K562 (cell line): ENCODE data around the gene TSPAN12. TPM values are rescaled to one million over a fixed set of nuclear protein-coding genes. Genes with fewer than 3 reads are reported as not detected.
A peak's percentile ranks its signal among the peaks of the same experiment; 100 is the strongest.

Experiments used
- CBX2 ChIP-seq: fragments of 200-600 bp; sonication (generic); IDR thresholded peaks from one replicate; pipeline ENCODE4 v1.6.1; 2012; ENCODE audit warnings: mild to moderate bottlenecking, low read length, inconsistent platforms; ENCODE audit not compliant: insufficient read depth, poor library complexity, severe bottlenecking
- CTBP1 ChIP-seq: fragments of 450-650 bp; IDR thresholded peaks from 2 replicates; pipeline ENCODE4 v1.6.1; 2016; ENCODE audit warnings: borderline replicate concordance
- CUX1 ChIP-seq: fragments of 200-800 bp; sonication (Bioruptor generic); IDR thresholded peaks from 2 replicates; pipeline ENCODE4 v1.6.1; 2016; ENCODE audit warnings: missing genetic modification characterization, missing compliant biosample characterization
- GABPB2 ChIP-seq: fragments of 250-450 bp; sonication (Bioruptor Pico); conservative IDR thresholded peaks from 2 replicates; pipeline ENCODE4 v1.5.1; 2021; ENCODE audit warnings: mild to moderate bottlenecking
- GATAD2A ChIP-seq: fragments of 450-650 bp; IDR thresholded peaks from 2 replicates; pipeline ENCODE4 v1.6.1; 2017
- HLTF ChIP-seq: fragments of 450-650 bp; IDR thresholded peaks from 2 replicates; pipeline ENCODE4 v1.6.1; 2016
- MCM7 ChIP-seq, 2 experiments: fragments of 450-650 bp; IDR thresholded peaks; 2 replicates each; pipeline ENCODE4 v1.6.1; 2016 to 2018
- MTA3 ChIP-seq: fragments of 450-650 bp; formaldehyde crosslinking; IDR thresholded peaks from 2 replicates; pipeline ENCODE4 v1.6.1; 2017; ENCODE audit warnings: mild to moderate bottlenecking, borderline replicate concordance
- NCOA2 ChIP-seq, 2 experiments: fragments of 450-650 bp; IDR thresholded peaks; 2 replicates each; pipeline ENCODE4 v1.6.1; 2018; ENCODE audit warnings: mild to moderate bottlenecking in 2 of 2, moderate library complexity in 1 of 2; ENCODE audit not compliant: partially characterized antibody in 2 of 2
- PHF20 ChIP-seq: fragments of 450-650 bp; IDR thresholded peaks from 2 replicates; pipeline ENCODE4 v1.6.1; 2018; ENCODE audit not compliant: partially characterized antibody
- POLR3G ChIP-seq: IDR thresholded peaks from 2 replicates; pipeline ENCODE4 v1.6.1; 2011; ENCODE audit not compliant: insufficient read length, insufficient replicate concordance; ENCODE audit errors: extremely low read depth
- RBBP5 ChIP-seq: fragments of 200-600 bp; sonication (generic); IDR thresholded peaks from 2 replicates; pipeline ENCODE4 v1.6.1; 2012; ENCODE audit warnings: borderline replicate concordance, mild to moderate bottlenecking, low read length, control low read depth, inconsistent platforms; ENCODE audit not compliant: insufficient read depth, poor library complexity, severe bottlenecking
- SPI1 ChIP-seq: IDR thresholded peaks from 2 replicates; pipeline ENCODE4 v1.6.1; 2011; ENCODE audit warnings: low read depth, low read length, control low read depth, borderline replicate concordance
- U2AF1 ChIP-seq: fragments of 200-400 bp; formaldehyde crosslinking; optimal IDR thresholded peaks from 2 replicates; pipeline ENCODE3; 2017; ENCODE audit warnings: mild to moderate bottlenecking, low read depth, low read length, moderate library complexity
- ZBED1 ChIP-seq: IDR thresholded peaks from 2 replicates; pipeline ENCODE4 v1.6.1; 2014
- ZNF431 ChIP-seq: sonication (generic); formaldehyde crosslinking; IDR thresholded peaks from 2 replicates; pipeline ENCODE4 v1.8.0; 2022; ENCODE audit warnings: mild to moderate bottlenecking, missing genetic modification reagents
- ZNF830 ChIP-seq: fragments of 250-450 bp; sonication (Bioruptor Pico); IDR thresholded peaks from 2 replicates; pipeline ENCODE4 v1.5.0; 2021; ENCODE audit warnings: mild to moderate bottlenecking
- polyA plus RNA-seq, 8 experiments: library from polyadenylated mRNA; depleted of rRNA in 4 of 8; stranded (reverse) in 5 of 8; unstranded in 3 of 8; fragments of >200 nt; fragmentation: Nextera tagmentation in 2 of 8; fragmentation: Illumina TruSeq in 1 of 8; extraction: Ambion mirVana in 2 of 8; extraction: Trizol in 1 of 8; gene quantifications; 2 replicates each; pipeline versions ENCODE4 v1.2.1 to v1.2.3, GENCODE V29; 2011 to 2014; ENCODE audit warnings: inconsistent platforms in 1 of 8, missing spikeins in 1 of 8
- total RNA-seq, 7 experiments: library from RNA; depleted of rRNA in 6 of 7; stranded (reverse); fragments of >200 nt in 6 of 7; fragmentation: Illumina TruSeq in 2 of 7; extraction: Trizol in 2 of 7; gene quantifications; 2 replicates each; pipeline versions ENCODE4 v1.2.1 to v1.2.3, GENCODE V29; 2011 to 2021; ENCODE audit warnings: low replicate concordance in 1 of 7
- TF ChIP-seq, protein P1 (sequence below): fragments of 450-650 bp; IDR thresholded peaks from 2 replicates; pipeline ENCODE4 v1.6.1; 2018; ENCODE audit not compliant: partially characterized antibody

TSPAN12 gene
- total and polyA plus RNA-seq, 9 of the 15 experiments (the other 6 are each of a cell fraction or from before 2014, with no cell fraction given): 0.13 to 1.7 (median 0.35) TPM; not detected in 1

DNA sequence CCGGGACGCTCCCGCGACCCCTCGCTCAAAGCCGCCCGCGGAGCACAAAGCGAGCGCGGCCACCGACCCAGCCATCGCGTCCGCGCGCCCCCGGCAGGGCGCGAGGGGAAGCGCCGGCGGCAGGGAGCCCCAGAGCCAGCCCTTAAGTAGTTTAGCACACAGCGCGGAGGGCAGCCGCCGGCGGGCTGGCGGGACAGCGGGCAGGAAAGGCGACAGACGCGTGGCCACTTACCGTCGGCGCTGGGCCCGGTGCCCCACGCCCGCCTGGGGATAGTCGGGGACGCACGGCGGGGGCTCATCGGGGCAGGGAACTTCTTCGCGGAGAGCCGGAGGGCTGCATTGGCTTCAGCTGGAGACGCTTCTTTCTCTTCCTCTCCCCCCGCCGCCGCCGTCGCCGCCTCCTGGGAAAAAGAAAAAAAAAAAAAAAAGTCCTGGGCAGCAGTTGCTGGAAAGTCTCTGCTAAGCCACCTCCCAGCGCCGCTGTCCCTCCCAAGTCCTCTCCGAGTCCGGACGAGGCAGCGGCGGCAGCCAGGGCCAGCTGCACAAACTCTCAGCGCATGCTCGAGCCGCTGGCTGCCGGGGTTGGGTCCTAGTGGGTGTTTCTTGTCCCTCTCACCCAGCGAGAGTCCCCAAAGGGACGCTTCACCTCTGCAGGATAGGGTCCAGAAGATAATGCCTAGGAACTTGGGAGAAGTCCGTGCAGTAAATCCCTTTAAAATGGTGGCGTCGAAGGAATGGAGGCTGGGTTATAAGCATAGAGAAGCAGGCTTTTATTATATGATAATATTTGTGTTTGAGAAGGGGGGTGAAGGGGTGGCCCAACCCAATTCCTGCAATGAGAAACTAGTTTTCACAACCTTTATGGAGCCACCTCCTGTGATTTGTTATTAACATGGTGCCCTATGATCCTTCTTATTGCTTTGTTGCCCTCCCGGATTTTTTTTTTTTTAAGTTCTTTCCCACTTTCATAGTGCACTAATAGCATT lies at the start of gene TSPAN12 (continued):
- TF ChIP-seq, protein P1, sequence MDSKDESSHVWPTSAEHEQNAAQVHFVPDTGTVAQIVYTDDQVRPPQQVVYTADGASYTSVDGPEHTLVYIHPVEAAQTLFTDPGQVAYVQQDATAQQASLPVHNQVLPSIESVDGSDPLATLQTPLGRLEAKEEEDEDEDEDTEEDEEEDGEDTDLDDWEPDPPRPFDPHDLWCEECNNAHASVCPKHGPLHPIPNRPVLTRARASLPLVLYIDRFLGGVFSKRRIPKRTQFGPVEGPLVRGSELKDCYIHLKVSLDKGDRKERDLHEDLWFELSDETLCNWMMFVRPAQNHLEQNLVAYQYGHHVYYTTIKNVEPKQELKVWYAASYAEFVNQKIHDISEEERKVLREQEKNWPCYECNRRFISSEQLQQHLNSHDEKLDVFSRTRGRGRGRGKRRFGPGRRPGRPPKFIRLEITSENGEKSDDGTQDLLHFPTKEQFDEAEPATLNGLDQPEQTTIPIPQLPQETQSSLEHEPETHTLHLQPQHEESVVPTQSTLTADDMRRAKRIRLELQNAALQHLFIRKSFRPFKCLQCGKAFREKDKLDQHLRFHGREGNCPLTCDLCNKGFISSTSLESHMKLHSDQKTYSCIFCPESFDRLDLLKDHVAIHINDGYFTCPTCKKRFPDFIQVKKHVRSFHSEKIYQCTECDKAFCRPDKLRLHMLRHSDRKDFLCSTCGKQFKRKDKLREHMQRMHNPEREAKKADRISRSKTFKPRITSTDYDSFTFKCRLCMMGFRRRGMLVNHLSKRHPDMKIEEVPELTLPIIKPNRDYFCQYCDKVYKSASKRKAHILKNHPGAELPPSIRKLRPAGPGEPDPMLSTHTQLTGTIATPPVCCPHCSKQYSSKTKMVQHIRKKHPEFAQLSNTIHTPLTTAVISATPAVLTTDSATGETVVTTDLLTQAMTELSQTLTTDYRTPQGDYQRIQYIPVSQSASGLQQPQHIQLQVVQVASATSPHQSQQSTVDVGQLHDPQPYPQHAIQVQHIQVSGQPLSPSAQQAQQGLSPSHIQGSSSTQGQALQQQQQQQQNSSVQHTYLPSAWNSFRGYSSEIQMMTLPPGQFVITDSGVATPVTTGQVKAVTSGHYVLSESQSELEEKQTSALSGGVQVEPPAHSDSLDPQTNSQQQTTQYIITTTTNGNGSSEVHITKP: no peak
- peak; percentile 56; the same call in 1 of the 2 replicates for TF ChIP-seq MTA3
- TF ChIP-seq PHF20: peak; percentile 18
- no peak for TF ChIP-seq GABPB2 (CRISPR knock-in tag)
- TF ChIP-seq U2AF1: peak; percentile 65
- no peak for TF ChIP-seq SPI1
- TF ChIP-seq MCM7 (IDR thresholded peaks at IDR 0.05): no peak
- TF ChIP-seq CBX2: no peak
- TF ChIP-seq ZNF830 (CRISPR knock-in tag): no peak; the same call in 1 of the 2 replicates
- TF ChIP-seq NCOA2 (IDR thresholded peaks at IDR 0.05; ENCODE audit: partially characterized antibody in 2 of 2): no peak
- no peak for TF ChIP-seq POLR3G
- TF ChIP-seq CTBP1: peak; percentile 81
- 0 out of 2 replicates have a peak, but pooled peaks have one; percentile 31 for TF ChIP-seq GATAD2A
- no peak for TF ChIP-seq ZBED1
- no peak for TF ChIP-seq HLTF
- peak; percentile 64 for TF ChIP-seq RBBP5
- TF ChIP-seq ZNF431 (CRISPR knock-in tag): 0 out of 2 replicates have a peak, but pooled peaks have one; percentile 53
- TF ChIP-seq CUX1 (CRISPR knock-in tag): no peak
